Brain microvascular endothelial cell (primary cell): ENCODE results near the gene PCTP.

Experiments
- DNase-seq: peaks from one replicate; pipeline ENCODE4 v3.0.0-alpha.2; 2020
- H3K27ac ChIP-seq: fragments of 250-450 bp; sonication (Bioruptor Pico); 2 replicates; pipeline ENCODE4 v1.5.1; 2020; ENCODE audit warnings: mild to moderate bottlenecking, moderate library complexity
- H3K27me3 ChIP-seq: fragments of 250-450 bp; sonication (Bioruptor Pico); replicated peaks from 2 replicates; pipeline ENCODE4 v1.5.1; 2020; ENCODE audit warnings: mild to moderate bottlenecking
- H3K36me3 ChIP-seq: fragments of 250-450 bp; sonication (Bioruptor Pico); replicated peaks from 2 replicates; pipeline ENCODE4 v1.5.1; 2020; ENCODE audit warnings: mild to moderate bottlenecking
- H3K4me3 ChIP-seq: 2 replicates; pipeline ENCODE4 v1.5.1; 2011; ENCODE audit warnings: low read depth, mild to moderate bottlenecking, control low read depth, low read length, moderate library complexity
- CTCF ChIP-seq: IDR thresholded peaks from 2 replicates; pipeline ENCODE4 v1.5.1; 2011; ENCODE audit warnings: low read depth, mild to moderate bottlenecking, moderate library complexity, low read length, control low read depth, inconsistent platforms; ENCODE audit errors: missing control alignments
- in situ Hi-C: cut with HindIII; loops from 2 replicates; pipeline ENCODE4 v1.10.0; 2017; ENCODE audit warnings: low sequenced_read_pairs, low pct_ligation_motif_present

The PCTP gene

GRCh38 chr17:55743103-55743679 lies 7.7 kb upstream of the PCTP start:
- Histone ChIP-seq H3K27me3 (no peaks in the 10 kb centered on the region), H3K4me3 (no peak overlapping the region), H3K36me3 (no peaks in the 10 kb centered on the region), H3K27ac (no peak overlapping the region)
- no peak for DNase-seq
- in situ Hi-C loops, result no loop called here
- no peak for TF ChIP-seq CTCF

GRCh38 chr17:55745258-55745657 lies 5.6 kb upstream of the PCTP start:
- Histone ChIP-seq H3K27ac (no peak overlapping the region), H3K36me3 (no peaks in the 10 kb centered on the region), H3K4me3 (no peak overlapping the region), H3K27me3 (no peaks in the 10 kb centered on the region)
- DNase-seq, result no peak
- no peak for TF ChIP-seq CTCF
- in situ Hi-C loops, result no loop called here

- no peak for DNase-seq
- Histone ChIP-seq H3K27me3 (no peaks in the 10 kb centered on the region), H3K36me3 (no peaks in the 10 kb centered on the region), H3K4me3 (no peak overlapping the region), H3K27ac (no peak overlapping the region)
- in situ Hi-C loops, result no loop called here
- TF ChIP-seq CTCF, result no peak
These were observed 4.4 kb upstream of the PCTP start for GRCh38 chr17:55746466-55746865.

- H3K27me3 ChIP-seq, result no peaks in the 10 kb centered on the region
- TF ChIP-seq CTCF, result no peak
- no peak overlapping the region for H3K4me3 ChIP-seq
- in situ Hi-C loops, result no loop called here
- H3K27ac ChIP-seq, result no peak overlapping the region
- DNase-seq, result no peak
- no peaks in the 10 kb centered on the region for H3K36me3 ChIP-seq
These were observed 3.6 kb upstream of the PCTP start for GRCh38 chr17:55747209-55747608.

- no peak for TF ChIP-seq CTCF
- no peak overlapping the region for H3K27ac ChIP-seq
- in situ Hi-C loops, result no loop called here
- no peaks in the 10 kb centered on the region for H3K27me3 ChIP-seq
- no peaks in the 10 kb centered on the region for H3K36me3 ChIP-seq
- no peak overlapping the region for H3K4me3 ChIP-seq
- no peak for DNase-seq
These were observed 2.0 kb upstream of the PCTP start for GRCh38 chr17:55748841-55749240.

GRCh38 chr17:55749985-55750384 lies 866 bp upstream of the PCTP start:
- in situ Hi-C loops, result no loop called here
- H3K36me3 ChIP-seq, result no peaks in the 10 kb centered on the region
- no peak overlapping the region for H3K27ac ChIP-seq
- H3K4me3 ChIP-seq, result no peak overlapping the region
- no peak for TF ChIP-seq CTCF
- no peaks in the 10 kb centered on the region for H3K27me3 ChIP-seq
- DNase-seq, result no peak
